Middle frontal gyrus (tissue), 1 donor: ENCODE results near the gene CTTNBP2.
A peak's percentile ranks its signal among the peaks of the same experiment; 100 is the strongest.

ENCODE experiments used
- DNase-seq: peaks from one replicate; pipeline ENCODE4 v3.0.0-alpha.2; 2015; ENCODE audit warnings: low spot score; ENCODE audit errors: extremely low spot score

Gene CTTNBP2

GRCh38 chr7:117785431-117785830, 87.8 kb downstream of the CTTNBP2 start:
- no peak for DNase-seq

GRCh38 chr7:117784315-117784714, 88.9 kb downstream of the CTTNBP2 start:
- DNase-seq, result no peak

DNA sequence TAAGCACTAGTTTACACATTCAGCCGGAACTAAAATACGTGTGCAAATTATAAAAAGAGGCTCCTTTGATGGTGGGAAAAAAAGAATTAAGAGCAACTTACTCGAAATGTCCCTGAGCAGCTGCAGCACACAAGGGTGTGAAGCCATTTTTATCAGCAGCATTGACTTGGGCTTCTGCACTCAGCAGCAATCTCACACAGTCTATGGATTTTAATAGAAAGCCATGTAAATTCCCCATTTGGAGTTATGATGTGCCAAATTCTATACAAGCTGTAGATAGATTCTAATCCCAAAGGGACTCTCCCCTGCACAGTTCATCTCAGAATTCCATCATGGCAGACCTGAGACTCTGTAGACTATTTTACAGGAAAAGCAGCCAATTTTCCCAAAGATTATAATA, 90.5 kb downstream of the CTTNBP2 start:
- no peak for DNase-seq

GRCh38 chr7:117781707-117782106, 91.5 kb downstream of the CTTNBP2 start:
- DNase-seq, result no peak

DNA sequence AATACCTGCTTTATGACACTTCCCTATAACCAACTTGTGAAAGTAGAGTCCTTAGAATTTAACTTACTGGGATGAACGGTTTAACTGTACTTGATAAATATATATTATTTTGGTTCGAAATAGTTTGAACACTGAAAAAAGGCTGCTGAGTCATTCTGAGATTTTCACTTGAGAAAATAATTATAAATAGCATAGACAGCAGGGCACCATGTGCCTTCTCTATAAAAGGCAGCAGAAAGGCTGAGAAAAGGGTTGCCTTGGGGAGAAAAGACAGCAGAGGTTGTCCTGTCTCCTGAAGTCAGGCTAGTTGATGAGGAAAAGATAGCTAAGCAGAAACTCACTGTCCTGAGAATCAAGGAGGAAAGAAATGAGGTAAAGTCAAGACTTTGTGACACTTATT, 92.4 kb downstream of the CTTNBP2 start:
- DNase-seq, result no peak

- no peak for DNase-seq
Measured at GRCh38 chr7:117777335-117778142, 95.7 kb downstream of the CTTNBP2 start.

GRCh38 chr7:117776224-117776623, 97.0 kb downstream of the CTTNBP2 start:
- no peak for DNase-seq

- DNase-seq, result no peak
Measured at GRCh38 chr7:117775801-117776200, 97.4 kb downstream of the CTTNBP2 start.

DNA sequence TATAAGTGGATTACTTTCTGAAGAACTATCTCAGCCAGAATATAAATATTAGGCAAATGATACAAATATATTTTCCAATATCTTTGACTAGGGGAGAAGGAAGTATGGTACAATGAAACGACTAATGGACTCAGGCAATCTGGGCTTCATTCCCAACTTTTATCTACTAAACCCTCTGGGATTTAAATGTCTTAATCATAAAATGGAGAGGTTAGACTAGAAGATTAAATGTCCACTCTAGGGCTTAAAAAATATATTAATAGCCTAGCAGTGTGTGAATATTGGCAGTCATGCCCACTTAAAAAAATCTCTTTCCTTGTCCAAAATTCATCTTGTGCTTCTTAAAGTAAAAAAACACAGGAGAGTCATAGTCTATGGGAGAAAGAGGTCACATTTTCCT, 98.3 kb downstream of the CTTNBP2 start:
- DNase-seq, result no peak

DNA sequence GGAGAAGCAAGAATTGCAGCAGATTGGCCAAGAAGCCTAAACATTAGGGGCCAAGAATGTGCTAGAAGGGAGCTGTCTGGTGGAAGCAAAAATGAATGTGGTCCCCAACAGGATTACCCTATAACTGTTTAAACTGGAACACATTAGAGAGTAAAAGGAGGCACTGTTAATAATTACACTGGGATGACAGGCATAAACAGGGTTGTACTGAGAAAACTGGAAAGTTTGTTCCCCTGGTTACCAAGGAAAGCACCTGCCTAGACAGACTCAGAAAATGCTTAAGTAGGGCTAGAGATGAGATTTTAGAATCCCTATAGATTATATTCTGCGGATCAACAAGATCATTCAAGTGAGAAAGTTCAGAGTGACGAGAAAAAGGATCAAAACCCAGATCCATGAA, 100.8 kb downstream of the CTTNBP2 start:
- DNase-seq, result no peak

GRCh38 chr7:117771756-117772155, 101.5 kb downstream of the CTTNBP2 start:
- DNase-seq, result no peak

DNA sequence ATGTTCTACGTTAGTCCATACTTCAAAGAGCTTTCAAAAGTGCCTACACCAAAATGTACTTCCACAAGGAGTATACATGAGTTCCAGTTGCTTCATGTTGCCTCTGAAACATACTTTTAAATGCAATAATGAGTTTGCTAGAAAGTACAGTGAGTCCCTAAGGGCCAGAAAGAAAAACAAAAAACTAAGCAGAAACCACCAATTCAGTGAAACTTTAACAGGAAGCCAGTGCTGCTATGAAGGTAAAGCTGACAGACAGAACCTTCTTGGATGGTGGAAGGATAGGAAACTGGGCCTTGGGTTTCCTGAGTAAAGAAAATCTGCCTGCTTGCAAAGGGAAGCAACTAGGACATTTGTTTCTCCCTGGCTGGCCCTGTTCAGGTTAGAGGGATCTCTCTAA, 104.2 kb downstream of the CTTNBP2 start:
- DNase-seq, result no peak

DNA sequence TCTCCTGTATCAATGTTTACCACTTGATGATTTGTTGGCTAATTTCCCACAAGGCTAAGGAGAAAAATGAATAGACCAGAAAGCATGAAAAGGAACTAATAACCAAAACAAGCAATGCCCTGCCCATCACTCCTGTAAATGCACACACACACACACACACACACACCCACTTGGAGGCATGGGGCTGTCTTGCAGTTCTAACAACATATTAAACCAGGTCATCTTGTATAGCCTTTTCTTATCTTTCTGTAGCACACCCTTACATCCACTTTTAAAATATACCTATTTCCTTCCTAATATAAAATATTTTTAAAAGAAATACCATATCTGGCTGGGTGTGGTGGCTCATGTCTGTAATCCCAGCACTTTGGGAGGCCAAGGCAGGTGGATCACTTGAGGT, 105.3 kb downstream of the CTTNBP2 start:
- DNase-seq, result no peak

GRCh38 chr7:117766913-117767312, 106.3 kb downstream of the CTTNBP2 start:
- DNase-seq, result no peak

DNA sequence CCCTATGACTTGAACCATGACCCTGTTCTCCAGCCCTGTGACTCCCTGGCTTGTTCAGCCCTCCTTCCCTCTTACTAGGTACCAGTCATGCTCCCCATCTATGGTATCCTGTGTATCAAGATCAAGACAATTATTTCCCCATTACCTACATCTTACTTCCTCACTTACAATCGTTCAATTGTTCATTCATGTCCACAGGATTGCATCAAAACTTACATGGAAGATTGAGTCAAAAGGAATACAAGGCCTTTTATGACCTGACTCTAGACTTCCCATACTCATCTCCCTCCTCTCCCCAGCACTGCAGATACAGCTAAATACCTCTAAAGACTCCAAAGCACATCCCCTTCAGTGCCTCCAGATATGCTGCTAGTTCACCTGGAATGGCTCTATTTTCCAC, 109.2 kb downstream of the CTTNBP2 start:
- no peak for DNase-seq

DNA sequence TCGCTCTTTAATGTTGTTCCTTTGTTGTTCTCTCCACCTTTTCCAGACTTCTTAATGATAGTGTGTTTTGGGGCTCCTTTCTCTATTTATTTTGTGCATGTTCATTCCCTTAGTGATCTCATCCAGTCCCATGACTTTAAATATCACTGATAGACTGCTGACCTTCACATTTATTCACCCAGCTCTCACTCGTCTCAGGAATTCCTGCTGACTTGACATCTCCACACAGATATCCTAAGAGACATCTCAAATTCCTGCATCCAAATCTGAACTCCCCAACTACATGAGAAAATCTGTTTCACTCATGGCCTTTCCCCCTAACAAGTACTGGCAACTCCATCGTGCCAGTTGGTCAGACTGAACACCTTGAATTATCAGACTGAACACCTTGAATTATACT, 111.2 kb downstream of the CTTNBP2 start:
- no peak for DNase-seq

DNA sequence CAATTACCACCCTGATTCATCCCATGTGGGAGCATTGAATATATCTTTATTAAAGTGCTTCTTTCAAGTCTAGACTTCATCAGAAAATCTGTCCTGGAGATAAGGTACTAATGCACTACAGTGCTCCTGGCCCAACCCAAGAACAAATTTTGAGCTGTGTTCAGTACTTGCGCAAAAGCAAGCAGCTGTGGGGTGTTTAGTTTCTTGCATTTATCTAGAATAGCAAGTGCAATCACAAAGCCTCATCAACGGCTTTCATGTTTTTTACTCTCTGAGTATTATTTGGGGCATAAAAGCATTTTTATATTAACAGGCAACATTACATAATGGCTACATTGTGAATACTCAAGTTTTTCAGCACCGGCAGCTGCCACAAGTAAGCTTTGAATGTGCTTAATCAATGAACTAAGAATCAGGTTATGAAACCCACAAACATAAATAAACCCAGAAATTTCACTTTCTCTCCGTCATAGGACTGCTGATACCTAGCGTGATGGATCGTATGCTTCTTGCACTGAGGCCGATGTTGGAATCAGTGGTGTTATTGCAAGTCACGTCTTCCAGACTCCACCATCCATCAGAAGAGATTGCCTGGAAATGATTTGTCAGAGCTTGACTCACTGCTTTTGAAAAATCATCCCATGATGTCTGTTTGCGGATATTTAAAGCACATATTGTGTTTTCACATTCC, 113.1 kb downstream of the CTTNBP2 start:
- DNase-seq, result peak; percentile 34

- no peak for DNase-seq
Measured at GRCh38 chr7:117757440-117757839, 115.8 kb downstream of the CTTNBP2 start.

- no peak for DNase-seq
Measured at GRCh38 chr7:117756586-117757085, 116.6 kb downstream of the CTTNBP2 start.

GRCh38 chr7:117755136-117755535, 118.1 kb downstream of the CTTNBP2 start:
- no peak for DNase-seq

DNA sequence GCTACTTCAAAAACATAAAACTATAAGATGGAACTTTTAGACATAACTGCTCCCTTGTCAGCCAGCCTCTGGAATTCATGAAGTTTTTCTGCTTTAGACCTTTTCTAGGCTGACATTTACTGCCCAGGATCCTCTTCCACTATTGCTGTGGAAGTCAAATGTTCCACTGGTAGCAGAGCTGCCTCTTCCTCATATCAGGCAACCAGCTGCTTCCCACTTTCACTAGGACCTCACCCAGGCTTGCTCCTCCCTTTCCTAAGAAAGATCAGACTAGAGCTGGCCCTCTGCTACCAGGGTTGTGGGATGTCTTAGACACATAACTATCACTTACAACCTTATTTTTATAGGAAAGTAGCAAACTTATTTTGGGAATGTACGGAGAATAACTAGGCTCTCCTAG, 121.5 kb downstream of the CTTNBP2 start:
- no peak for DNase-seq
